Measurements from ENCODE around the gene ENAM.
"Not testable (repeated sequence)": the region's sequence is repeated elsewhere in the genome, so short reads cannot be mapped to it uniquely, and the experiment has no call there.

The ENAM gene

DNA sequence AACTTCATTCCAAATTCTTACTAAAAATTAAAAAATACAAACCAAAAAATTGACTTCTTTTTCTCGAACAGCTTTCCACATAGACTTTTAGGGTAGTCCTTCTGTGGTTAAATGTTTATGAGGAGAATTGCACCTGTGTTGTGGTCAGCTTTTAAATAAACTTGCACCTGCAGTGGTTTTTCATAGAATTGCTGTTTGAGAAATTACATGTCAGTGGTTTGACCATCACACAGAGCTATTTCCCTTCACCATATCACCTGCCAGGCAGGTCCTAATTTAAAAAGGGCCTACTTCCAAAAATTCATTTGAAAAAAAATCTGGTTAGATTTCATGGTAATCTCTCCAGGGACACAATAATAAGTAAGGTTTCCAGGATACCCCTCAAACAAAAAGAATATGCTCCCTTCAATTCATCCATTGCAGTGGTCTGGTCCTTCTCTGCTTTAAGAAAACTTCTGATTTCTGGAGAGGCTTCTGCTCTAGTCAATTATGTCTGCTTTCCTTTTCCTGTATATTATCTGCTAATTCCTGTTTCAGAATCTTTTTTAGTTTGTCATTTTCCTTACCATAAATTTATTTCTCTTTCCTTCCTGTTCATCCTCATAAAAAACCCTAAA, 49.9 kb downstream of the ENAM start:
- DNase-seq: no peak

DNA sequence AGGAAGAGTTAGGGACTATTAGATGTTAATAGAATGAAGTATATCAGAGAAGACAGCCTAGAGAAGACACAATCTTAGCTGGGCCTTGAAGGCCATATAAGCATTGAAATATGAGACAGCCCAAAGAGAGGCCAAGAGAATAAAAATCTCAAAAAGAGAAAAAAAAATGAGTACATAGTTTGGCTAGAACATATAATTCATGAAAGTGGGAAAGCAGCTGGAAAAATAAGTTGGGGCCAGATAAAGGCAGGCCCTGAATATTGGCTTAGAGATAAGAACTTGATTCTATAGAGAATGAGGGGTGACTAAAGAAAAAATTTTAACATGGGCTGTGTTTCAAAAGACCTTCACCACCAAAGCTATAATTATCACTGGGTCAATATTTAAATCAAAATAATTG, 52.4 kb downstream of the ENAM start:
- no peak for DNase-seq

DNA sequence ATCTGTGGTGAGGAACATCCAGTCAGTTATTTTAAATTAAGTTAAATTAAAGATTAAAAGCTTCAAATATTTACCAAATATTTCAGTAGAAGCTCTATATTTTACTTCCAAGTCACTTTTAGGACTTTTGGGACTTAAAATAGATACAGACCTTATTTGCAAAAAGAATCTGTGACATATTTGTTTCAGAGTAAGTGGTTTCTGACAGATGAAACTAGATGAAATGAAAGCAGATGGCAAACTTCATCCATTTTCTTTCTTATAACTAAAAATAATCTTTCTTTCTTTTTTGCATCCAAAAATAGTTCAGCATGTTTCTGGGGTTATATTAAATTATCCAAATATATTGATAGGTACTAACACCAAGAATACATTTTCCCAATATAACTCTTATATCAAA, 53.2 kb downstream of the ENAM start:
- DNase-seq: no peak

DNA sequence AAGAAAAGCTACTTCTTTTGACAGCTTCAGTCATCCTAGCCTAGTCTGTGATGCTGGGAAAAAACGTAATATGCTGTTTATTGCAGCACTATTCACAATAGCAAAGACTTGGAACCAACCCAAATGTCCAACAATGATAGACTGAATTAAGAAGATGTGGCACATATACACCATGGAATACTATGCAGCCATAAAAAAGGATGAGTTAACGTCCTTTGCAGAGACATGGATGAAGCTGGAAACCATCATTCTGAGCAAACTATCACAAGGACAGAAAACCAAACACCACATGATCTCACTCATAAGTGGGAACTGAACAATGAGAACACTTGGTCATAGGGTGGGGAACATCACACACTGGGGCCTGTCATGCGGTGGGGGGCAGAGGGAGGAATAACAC, 53.6 kb downstream of the ENAM start:
- DNase-seq: not testable (repeated sequence)

DNA sequence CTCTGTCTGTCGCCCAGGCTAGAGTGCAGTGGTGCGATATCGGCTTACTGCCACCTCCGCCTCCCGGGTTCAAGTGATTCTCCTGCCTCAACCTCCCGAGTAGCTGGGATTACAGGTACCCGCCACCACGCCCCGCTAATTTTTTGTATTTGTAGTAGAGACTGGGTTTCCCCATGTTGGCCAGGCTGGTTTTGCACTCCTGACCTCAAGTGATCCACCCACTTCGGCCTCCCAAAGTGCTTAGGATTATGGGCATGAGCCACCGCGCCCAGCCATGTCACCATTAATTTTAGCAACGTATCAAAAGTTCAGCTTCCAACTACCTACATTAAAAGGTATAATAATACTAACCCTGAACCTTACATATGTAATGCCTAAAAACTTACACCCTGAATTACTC, 58.8 kb downstream of the ENAM start:
- no peak for DNase-seq

DNA sequence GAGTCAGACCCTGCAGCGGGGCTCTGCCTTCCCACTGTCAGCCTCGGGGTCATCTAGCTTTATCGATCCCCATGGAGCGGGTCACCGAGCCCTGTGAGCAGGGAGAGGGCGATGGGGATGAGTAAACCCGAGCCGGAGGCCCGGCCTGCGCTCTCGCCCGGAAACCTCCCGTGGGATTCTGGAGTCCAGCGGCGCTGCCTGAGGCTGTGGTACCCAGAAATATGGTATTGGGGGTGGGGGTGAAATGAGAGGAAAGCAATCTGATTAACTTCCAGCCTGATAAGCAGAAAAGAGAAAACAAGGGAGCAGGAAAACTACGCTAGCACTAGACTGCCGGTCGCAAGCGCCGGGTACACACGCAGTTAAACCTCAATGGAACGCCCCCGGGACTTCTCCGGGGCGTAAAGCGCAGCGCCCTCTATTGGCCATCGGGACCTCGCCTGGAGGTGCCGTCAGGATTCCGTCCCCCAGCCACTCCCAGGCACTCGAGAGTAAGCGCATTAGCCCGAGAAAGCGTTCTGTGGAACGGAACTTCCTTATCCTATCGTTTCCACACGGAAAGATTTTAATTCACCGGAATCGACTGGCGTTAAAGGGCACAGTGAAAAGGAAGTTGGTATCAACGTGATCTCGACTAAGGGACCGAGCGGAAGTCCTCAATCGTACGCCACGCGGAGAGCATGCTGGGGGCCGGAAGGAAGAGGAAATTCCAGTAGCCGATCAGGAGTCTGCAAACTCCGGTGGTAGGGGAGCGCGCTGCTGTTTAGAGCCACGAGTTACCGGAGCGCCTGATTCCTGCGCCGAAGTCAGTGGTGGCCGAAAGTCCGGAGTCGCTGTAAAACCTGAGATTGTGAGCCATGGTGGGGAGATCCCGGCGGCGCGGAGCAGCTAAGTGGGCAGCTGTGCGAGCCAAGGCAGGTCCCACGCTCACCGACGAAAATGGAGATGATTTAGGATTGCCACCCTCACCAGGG, 59.6 kb downstream of the ENAM start, which contains the start of gene UTP3:
Gene UTP3 (plus strand): TSS at position 712 of the 974 bp plus-strand sequence. CDS start 146 bp downstream, at position 858.
- DNase-seq: peak; percentile 99

DNA sequence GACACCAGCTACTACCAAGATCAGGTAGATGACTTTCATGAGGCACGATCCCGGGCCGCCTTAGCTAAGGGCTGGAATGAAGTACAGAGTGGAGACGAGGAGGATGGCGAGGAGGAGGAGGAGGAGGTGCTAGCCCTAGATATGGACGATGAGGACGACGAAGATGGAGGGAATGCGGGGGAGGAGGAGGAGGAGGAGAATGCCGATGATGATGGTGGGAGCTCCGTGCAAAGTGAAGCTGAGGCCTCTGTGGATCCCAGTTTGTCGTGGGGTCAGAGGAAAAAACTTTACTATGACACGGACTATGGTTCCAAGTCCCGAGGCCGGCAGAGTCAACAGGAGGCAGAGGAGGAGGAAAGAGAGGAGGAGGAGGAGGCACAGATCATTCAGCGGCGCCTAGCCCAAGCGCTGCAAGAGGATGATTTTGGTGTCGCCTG, 60.3 kb downstream of the ENAM start:
- DNase-seq: peak; percentile 47

DNA sequence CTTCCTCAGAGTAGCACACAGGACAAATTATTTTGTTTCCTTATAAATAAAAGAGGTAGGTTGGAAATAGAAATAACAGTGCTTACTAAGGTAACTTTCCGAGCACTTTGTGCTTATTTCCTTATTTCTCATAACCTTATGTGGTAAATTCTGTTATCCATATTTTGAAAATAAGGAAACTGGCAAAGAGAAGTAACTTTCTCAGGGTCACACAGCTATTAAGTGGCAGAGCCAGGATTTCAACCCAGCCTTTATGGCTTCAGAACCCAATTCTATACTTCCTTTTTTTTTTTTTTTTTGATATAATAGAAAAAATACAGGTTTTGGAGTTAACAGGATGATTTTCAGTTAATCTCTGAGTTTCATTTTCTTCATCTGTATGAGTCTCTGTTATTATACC, 63.1 kb downstream of the ENAM start:
- no peak for DNase-seq

DNA sequence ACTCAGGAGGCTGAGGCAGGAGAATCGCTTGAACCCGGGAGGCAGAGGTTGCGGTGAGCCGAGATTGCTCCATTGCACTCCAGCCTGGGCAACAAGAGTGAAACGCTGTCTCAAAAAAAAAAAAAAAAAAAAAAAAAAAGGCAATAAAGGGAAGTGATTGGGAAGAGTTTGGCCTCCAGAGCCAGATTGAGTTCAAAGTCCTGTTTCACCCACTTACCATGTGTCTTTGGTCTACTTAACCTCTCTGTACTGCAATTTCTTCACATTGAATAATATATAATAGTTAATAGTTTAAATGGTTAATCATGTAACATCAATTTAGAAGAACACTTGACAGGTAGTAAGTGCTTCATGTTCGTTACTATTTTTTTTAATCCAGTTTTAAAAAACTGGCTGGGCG, 66.1 kb downstream of the ENAM start:
- DNase-seq: not testable (repeated sequence)

All from OCI-M1 (cell line).